ENCODE results near the gene AADACL4. TPM values are rescaled to one million over a fixed set of nuclear protein-coding genes. Genes with fewer than 3 reads are reported as not detected.
A peak's percentile ranks its signal among the peaks of the same experiment; 100 is the strongest.

The AADACL4 gene
- total RNA-seq, 2 donors from 2014 or later, result not detected

DNA sequence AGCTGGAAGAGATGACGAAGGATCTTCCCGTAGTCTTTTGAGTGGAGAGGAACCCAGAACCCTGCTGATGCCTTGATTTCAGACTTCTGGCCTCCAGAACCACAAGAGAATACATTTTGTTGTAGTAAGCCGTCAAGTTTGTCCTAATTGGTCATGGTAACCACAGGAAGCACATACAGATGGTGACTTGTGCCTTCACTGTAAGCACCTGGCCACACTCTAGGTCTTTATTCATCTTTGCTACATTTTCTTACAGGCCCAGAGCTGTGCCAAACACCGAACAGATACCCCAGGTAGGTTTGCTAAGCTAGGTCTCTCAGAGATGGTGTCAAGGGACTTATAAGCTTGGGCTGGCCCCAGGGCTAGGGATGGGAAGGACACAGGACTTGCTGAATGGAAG is 30.7 kb upstream of the AADACL4 start:
- peaks cover 0 to 34% of the 10 kb centered on the region in 2 donors for H3K4me1 ChIP-seq
- no peak for DNase-seq (ENCODE audit: low spot score)
- no peak overlapping the region for H3K4me3 ChIP-seq
- H3K36me3 ChIP-seq, result peaks cover 5% of the 10 kb centered on the region
- H3K27ac ChIP-seq, result peak overlapping the region in 1 of 2 donors; percentile 97
- H3K9me3 ChIP-seq, result no peaks in the 10 kb centered on the region
- TF ChIP-seq, protein P1, sequence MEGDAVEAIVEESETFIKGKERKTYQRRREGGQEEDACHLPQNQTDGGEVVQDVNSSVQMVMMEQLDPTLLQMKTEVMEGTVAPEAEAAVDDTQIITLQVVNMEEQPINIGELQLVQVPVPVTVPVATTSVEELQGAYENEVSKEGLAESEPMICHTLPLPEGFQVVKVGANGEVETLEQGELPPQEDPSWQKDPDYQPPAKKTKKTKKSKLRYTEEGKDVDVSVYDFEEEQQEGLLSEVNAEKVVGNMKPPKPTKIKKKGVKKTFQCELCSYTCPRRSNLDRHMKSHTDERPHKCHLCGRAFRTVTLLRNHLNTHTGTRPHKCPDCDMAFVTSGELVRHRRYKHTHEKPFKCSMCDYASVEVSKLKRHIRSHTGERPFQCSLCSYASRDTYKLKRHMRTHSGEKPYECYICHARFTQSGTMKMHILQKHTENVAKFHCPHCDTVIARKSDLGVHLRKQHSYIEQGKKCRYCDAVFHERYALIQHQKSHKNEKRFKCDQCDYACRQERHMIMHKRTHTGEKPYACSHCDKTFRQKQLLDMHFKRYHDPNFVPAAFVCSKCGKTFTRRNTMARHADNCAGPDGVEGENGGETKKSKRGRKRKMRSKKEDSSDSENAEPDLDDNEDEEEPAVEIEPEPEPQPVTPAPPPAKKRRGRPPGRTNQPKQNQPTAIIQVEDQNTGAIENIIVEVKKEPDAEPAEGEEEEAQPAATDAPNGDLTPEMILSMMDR (IDR thresholded peaks at IDR 0.05), result no peak
- no peaks in the 10 kb centered on the region for H3K27me3 ChIP-seq

DNA sequence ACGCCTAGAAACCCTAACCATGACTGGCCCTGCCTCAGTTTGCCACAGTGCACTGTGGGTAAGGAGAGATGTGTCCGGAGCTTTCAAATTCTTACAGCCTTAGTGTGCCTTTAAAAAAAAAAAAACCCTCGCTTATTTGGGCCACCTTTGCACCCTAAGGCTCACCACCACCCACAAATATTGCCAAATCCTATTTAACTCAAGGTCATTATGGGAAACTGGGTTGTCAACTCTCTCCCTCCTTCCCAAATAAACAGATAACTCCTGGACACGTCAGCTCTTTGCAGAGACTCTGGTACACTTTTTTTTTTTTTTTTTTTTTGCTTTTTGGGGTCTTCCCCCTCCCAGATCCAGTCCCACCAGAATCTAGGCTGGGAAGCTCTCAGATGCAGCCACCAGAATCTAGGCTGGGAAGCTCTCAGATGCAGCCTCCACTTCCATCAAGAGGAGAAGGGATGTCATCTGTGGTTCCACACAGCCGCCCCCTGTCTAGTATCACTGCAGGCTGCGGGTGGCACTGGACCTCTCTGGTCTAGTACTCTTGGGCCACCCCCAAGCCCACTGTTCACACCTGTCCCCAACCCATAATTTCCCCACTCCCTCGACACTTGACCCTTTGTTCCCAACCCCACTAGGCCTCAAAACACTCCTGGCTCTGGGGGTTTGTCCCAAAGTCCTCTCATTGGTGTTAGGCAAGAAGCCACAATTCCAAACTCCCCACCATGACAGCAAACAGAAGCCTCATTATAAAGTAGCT is 29.3 kb upstream of the AADACL4 start:
- no peak for DNase-seq (ENCODE audit: low spot score)
- no peaks in the 10 kb centered on the region for H3K9me3 ChIP-seq
- peak overlapping the region; percentile 96 to 97 for H3K27ac ChIP-seq
- peaks cover 0 to 44% of the 10 kb centered on the region in 2 donors for H3K4me1 ChIP-seq
- H3K36me3 ChIP-seq, result peaks cover 5% of the 10 kb centered on the region
- no peaks in the 10 kb centered on the region for H3K27me3 ChIP-seq
- TF ChIP-seq, protein P1 (IDR thresholded peaks at IDR 0.05), result no peak
- peak overlapping the region; percentile 75 to 76 for H3K4me3 ChIP-seq

DNA sequence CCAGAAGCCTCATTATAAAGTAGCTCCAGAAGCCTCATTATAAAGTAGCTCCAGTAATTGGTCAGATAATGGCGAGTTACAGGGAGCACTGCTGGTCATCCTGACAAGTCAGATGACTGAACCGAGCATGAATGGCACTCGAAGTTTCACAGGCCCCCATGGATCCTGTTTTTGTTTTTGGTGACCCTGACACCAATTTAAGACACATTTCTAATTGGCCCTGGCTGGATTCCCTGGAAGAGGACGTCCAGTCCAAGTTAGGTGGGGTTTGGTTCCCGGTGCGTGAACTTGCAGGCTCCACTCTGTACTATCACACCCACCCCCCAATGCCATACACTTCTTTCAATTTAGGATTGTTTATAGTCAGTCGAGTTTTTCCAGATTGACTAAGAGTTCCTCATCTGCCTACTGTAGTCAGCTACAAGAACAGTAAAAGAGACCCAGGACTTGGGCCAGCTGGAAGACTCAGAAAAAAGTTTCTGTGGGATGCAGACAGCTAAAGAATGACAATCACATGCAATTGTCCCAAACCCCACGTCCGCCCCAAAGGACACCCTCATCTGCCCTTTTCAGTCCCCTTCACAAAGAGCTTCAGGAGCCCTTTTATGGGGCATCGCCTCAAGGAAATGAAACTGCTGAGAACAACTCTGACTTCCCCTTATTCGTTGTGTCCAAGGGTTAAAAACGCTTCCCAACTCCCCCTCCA is 28.6 kb upstream of the AADACL4 start:
- no peaks in the 10 kb centered on the region for H3K9me3 ChIP-seq
- peaks cover 0 to 48% of the 10 kb centered on the region in 2 donors for H3K4me1 ChIP-seq
- H3K4me3 ChIP-seq, result peak overlapping the region; percentile 75 to 76
- H3K27me3 ChIP-seq, result no peaks in the 10 kb centered on the region
- peaks cover 5% of the 10 kb centered on the region for H3K36me3 ChIP-seq
- TF ChIP-seq, protein P1 (IDR thresholded peaks at IDR 0.05), result no peak
- H3K27ac ChIP-seq, result peak overlapping the region; percentile 96 to 97
- no peak for DNase-seq (ENCODE audit: low spot score)

DNA sequence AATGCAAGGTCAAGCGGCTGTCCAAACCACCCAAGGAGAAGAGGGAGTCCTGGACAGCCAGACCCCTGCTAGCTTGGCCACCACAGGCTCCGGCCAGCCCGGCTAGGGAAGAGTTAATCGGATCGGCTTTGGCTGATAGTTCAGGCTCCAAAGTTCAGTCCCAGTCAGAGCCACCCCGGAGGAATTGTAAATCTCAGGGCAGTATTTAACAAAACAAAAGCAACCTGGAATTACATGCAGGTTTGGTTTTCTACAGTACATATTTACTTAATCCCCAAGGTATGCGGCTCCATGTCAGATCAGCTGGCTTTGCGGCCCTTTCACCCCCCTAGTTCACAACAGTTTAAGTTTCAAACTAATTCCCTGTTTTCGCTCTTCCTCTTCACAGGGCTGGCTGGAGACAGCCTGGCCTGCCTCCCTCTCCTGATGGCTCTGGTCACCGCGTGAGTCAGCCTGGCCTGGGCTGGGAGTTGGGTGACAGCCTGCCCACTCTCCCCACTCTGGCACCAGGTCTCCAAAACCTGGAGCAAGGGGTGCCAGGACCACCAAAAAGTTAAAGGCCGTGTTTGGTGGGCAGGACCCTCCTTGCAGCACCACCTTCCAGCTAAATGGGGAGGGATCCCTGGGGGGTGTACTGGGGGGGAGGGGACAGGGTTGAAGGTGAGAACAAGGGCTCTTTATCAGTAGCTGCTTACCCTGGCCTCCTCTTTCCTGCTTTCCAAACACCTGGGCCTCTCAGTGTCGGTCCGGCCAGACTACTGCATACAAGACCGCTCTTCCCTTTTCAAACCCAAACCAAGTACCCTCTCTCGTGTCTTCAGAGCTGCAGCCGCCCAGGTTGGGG is 27.8 kb upstream of the AADACL4 start:
- Histone ChIP-seq H3K4me1 (peaks cover 0 to 56% of the 10 kb centered on the region in 2 donors), H3K36me3 (peaks cover 5% of the 10 kb centered on the region), H3K9me3 (no peaks in the 10 kb centered on the region), H3K4me3 (peak overlapping the region; percentile 75 to 76), H3K27ac (peak overlapping the region; percentile 96 to 97), H3K27me3 (no peaks in the 10 kb centered on the region)
- DNase-seq (ENCODE audit: low spot score), result peak; percentile 86
- TF ChIP-seq, protein P1 (IDR thresholded peaks at IDR 0.05), result no peak

DNA sequence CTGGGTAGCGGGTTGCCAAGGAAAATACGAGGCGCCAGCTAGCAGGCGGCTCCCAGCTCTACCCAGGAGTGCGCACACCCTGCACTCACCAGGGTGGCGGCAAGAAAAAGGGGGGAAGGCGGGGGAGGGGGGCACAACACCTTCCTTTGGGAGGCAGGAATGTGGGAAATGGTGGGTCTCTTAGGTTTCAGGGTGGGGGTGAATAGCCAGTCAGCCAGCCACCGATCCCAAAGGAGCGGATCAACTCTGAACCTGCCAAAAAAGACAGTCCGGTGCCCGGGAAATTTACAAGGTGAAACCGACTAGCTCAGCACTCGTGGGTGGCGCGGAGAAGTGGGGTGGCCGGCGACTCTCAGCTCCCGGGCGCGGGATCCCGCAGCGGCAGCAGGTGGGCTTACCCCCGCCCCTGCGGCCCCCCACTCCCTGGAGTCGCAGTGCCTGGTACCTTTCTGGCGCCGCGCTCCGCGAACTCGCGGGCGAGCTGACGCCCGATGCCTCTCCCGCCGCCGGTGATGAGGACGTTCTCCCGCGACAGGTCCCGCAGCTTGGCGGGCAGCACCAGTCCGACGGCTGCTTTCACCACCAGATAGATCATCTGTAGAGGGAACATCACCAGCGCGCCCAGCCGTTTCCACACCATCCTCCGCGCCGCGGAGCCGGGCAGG is 27.0 kb upstream of the AADACL4 start:
- DNase-seq (ENCODE audit: low spot score), result no peak
- Histone ChIP-seq H3K4me3 (peak overlapping the region; percentile 75 to 76), H3K27me3 (no peaks in the 10 kb centered on the region), H3K27ac (peak overlapping the region; percentile 96 to 97), H3K36me3 (no peaks in the 10 kb centered on the region), H3K4me1 (peaks cover 0 to 63% of the 10 kb centered on the region in 2 donors), H3K9me3 (no peaks in the 10 kb centered on the region)
- TF ChIP-seq, protein P1 (IDR thresholded peaks at IDR 0.05), result no peak
